ENCODE results near the gene PLSCR5.

Gene PLSCR5

GRCh38 chr3:146605106-146605505 lies at the start of gene PLSCR5:
Gene PLSCR5, minus strand, starts transcription at chr3:146605346. Its CDS starts 134 bp downstream, at chr3:146605212.
- no peak for DNase-seq

GRCh38 chr3:146653978-146654377 lies 48.8 kb upstream of the PLSCR5 start:
- DNase-seq: no peak

GRCh38 chr3:146650691-146651442 lies 45.7 kb upstream of the PLSCR5 start:
- DNase-seq: no peak

- no peak for DNase-seq
These were observed 41.1 kb upstream of the PLSCR5 start for GRCh38 chr3:146646261-146646660.

DNA sequence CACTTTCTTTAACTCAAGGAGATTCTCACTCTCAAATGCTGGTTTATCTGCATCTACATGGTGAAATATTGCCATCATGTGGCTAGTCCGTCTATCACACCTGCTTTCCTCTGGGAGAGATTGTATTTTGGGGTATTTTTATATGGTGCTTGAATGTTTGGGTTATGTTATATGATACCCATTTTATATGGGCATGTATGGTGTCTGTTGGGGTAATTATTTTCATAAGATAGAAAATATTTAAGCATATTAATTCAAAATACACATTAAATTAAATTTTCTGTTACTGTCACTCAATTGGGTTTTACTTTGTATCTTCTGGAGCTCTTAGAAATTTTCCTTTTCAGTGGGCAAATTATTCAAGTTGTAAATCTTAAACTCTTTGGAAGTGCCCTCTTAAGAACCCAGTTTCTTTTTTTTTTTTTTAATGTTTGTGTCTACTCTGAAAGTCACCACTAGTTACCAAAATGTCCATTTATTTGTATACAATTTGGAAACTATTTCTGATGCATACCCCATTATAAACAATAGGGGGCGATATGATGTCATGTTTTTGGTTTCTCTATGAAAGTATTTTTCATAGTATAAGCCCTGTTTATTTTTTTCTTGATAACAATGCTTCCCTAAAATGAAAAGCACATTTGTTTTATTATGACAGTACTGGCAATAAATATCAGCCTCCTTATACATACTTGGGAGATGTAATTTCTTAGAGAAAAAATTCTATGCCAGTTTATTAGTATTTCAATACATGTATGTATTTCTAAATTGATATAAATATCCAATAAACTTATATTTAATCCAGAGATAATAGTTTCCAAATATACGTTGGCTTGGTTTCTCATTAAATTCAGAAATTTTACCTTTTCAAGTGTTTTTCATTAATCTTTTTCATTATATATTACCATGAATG lies 36.1 kb upstream of the PLSCR5 start:
- DNase-seq: peak in 1 of 2 donors; percentile 48

DNA sequence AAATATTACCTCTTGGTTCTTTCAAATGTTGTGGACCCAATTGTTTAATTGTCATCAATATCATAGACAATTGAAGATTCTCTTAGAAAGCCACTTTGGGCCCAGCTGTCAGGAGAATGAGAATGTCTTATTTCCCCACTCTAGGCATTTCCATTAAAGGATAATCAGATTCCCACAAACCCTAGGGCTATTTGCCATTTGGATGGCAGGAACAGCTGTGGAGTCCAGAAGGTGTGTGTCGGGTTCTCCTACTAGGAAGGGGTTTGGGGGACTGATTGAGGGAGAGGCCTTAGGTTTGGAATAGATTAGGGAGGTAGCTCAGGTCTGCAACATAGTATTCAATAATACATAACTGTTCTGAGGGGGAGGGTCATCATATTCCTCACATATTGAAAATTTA lies 35.2 kb upstream of the PLSCR5 start:
- DNase-seq: no peak

DNA sequence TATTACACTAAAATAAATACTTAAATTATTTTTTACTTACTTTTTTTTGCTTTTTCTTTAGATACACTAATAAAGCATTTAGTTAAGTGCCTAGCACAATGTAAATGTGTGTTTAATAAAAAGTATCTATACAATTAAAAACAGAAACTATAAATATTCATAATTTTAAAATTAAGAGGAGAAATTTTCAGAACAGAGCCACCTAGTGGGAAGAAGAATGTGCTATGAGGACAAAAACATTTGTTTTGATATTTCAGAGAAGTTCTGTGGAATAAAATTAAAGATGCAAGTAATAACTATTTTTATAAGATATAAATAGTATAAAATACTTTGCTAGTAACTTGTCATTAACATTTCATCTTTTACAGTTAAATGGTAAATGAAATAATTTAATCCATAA lies 33.6 kb upstream of the PLSCR5 start:
- DNase-seq: no peak

- no peak for DNase-seq
These were observed 32.7 kb upstream of the PLSCR5 start for GRCh38 chr3:146637871-146638270.

DNA sequence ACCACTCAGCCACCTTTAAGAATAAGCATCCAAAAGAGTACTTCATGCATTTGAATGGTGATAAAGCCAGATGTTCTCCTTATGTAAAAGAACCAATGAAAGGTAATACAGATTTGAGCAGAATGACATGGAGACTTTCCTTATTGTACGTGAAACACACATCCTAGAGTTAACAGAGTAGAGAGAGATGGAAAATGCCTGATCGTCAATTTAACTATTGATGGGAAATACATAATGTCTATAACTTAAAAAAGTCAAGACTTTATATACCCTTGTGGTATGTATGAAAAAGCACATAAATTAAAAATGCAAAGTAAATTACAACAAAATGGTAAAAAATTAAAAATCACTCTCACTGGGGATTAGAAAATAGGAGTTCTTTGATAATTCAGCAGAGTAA lies 31.7 kb upstream of the PLSCR5 start:
- no peak for DNase-seq

DNA sequence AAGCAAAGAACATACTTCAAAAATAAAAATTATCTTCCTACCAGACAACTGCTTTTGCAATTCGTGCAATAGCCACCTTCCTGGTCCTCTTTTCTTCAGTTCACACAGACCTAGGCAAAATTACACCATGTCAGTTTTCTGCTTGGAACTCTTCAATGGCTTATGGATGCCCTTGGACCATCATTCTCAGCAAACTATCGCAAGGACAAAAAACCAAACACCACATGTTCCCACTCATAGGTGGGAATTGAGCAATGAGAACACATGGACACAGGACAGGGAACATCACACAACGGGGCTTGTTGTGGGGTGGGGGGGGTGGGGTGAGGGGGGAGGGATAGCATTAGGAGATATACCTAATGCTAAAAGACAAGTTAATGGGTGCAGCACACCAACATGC lies 29.2 kb upstream of the PLSCR5 start:
- DNase-seq: no peak

- no peak for DNase-seq
These were observed 23.5 kb upstream of the PLSCR5 start for GRCh38 chr3:146628671-146629070.

DNA sequence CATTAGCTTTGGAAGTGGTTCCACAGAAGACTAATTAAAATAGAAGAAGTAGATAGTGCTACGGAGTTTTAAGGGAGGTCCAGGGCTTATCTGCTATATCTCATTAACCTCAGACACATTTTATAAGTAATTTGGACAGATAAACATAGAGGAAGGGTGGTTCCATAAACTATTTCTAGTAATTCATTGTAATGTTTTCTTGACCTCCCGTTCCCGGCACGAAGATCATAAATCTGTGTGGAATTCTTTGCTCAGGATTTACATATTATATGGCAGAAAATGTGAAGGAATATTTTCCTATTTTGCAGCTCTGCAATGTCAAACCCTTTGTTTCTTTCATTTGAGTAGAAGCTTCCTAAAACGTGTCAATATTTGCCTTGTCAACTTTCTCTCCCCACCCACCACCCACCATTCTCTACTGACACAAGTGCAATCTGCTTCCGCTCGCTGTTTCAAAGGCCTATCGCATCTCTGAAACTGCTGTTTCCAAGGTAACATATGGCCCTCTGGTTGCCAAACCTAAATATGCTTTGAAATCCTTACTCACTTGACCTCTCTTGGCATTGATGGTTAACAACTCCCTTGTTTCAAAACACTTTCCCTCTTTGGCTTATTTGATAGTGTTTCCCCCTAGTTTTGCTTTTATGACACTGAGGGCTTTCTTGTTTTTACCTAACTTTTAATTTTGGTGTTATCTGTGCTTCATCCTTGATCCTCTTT lies 21.4 kb upstream of the PLSCR5 start:
- DNase-seq: no peak

DNA sequence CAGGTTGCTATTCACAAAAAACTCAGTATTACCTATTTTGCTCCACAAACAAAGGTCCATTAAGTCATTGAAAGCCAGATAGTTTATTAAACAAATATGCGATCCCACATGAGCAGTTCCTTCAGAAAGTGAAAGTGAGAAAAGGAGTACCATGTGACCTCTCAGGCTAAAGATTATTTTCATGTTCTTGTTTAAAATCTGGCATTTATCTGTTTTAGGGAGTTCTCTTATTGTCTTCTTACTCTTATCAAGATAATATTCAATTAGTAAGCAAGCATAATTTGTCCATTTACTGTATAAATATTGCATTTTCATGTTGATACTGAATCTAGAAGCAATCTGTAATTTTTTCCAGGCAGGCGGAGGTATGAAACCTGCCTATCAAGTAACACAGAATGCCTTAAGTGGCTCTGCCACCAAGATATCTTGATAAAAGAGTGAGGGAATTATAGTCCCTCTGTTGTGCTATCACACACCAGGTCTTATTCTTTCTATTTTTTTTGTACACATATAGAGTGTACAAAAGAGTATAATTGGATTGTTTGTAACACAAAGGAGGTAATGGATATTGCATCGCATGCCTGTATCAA lies 20.1 kb upstream of the PLSCR5 start:
- DNase-seq: no peak

GRCh38 chr3:146621723-146622122 lies 16.6 kb upstream of the PLSCR5 start:
- DNase-seq: no peak

DNA sequence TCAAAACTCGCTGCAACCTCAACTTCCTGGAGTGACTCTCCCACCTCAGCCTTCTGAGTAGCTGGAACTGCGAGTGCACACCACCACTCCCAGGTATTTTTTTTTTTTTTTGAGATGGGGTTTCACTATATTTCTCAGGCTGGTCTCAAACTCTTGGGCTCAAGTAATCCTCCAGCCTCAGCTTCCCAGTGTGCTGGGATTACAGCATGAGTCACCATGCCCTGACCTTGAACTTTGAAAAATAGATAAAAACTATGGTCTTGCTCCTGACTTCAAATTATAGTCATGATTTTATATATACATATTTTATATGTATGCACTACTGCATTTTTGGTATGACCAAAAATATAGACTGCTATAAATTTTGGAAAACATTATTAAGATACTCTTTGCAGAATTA lies 6.9 kb upstream of the PLSCR5 start:
- DNase-seq: no peak

DNA sequence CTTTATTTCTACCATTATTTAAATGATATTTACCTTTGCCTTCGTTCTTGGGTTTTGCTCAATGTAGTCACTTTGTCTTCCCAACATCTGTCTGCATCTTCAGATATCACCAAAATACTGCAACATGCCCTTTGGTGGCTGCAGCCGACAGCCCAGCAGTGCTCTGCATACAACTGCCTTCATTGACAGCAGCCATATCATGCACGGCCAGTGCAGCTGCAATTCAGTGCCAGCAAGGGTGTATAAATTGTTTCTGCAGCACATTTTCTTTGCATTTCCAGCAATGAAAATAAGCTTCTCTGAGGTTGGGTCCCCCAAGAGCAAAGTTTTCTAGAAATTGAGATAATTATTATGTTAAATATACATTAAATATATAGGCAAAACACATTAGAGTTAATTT lies 6.0 kb upstream of the PLSCR5 start:
- DNase-seq: no peak

DNA sequence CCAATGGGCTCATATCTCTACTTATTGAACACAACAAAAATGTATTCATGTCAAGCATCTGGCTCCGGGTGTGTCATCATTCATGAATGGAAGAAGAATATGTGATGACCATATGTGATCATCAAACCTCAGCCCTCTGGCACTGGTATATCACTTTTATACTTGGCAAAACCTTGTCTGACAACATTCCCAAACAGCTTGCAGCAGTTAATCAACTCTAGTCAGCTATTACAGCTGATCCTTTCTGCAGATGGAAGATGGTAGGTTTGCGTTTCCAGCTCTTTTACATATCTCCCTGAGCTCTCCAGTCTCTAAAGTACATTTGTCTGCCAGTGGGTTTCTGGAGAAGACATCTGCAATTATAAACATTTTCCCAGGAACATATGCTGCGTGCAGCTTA lies 6.6 kb downstream of the PLSCR5 start:
- no peak for DNase-seq

- no peak for DNase-seq
These were observed 10.2 kb downstream of the PLSCR5 start for GRCh38 chr3:146594843-146595482.

GRCh38 chr3:146593776-146594175 lies 11.4 kb downstream of the PLSCR5 start:
- no peak for DNase-seq

DNA sequence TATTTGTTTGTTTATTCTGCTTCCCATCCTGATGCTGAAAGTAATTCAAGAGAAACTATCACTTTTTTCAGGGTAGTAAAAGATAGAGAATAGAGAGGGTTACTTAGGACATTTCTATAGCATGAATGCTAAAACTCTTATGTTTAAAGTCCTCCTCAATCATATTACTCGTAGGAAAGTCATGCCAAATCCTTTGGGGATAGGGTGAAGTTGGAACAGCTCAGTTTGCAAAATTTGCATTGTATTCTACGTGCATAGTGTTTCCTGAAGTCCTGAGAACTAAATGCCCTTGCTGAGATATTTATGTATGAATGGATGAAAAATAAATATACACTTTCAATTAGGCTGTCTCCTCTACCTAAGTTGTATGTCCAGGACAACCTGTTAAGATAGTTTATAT lies 14.6 kb downstream of the PLSCR5 start:
- DNase-seq: no peak

DNA sequence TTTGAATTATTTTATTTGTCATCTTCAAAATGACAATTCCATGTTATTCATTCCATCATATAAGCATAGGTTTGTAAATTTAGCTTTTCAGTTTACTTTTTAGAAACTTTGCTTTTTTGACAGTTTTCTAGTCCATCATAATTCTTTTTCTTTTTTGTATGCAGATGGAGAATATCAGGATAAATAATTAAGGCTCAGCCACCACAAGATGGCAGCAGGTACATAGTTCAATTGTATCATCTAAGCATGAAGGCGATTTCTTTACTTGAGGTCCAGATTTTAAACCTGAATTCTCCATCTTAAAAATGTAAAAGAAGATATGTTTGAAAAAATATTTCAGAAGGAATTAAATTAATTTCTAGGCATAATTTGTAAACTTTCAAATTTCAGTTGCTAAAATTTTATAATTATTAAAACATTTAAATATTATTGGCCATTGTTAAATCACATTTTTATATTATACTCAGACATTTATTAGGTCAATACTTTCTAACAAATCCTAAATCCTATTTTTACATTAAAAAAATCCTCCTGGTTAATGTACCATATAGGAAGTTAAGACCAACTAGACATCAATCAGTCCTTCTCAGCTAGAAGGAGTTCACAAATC lies 15.1 kb downstream of the PLSCR5 start:
- DNase-seq: peak in 1 of 2 donors; percentile 65

- no peak for DNase-seq
These were observed 20.0 kb downstream of the PLSCR5 start for GRCh38 chr3:146585156-146585555.
